Kidney (tissue), 14 donors: ENCODE data around the gene SAMD14. TPM values are rescaled to one million over a fixed set of nuclear protein-coding genes. Genes with fewer than 3 reads are reported as not detected.
A peak's percentile ranks its signal among the peaks of the same experiment; 100 is the strongest.

Experiments
- DNase-seq, 5 donors: peaks; one replicate each; pipeline ENCODE4 v3.0.0-alpha.2; 2013 to 2020
- FAIRE-seq: peaks from 2 replicates; lab custom pipeline; 2012; peaks lifted over from hg19 to GRCh38; lab: Jason Lieb, UNC
- H3K27ac ChIP-seq, 2 donors: one replicate each; pipeline ENCODE4 v1.7.0; 2013; ENCODE audit warnings: low read depth in 2 of 2, low read length in 2 of 2, inconsistent platforms in 1 of 2
- H3K27me3 ChIP-seq: one replicate; pipeline ENCODE4 v1.7.1; 2013; ENCODE audit warnings: low read length, inconsistent platforms; ENCODE audit not compliant: control insufficient read depth, insufficient read depth
- H3K36me3 ChIP-seq, 3 donors: one replicate each; pipeline versions ENCODE4 v1.7.0 to v1.7.1; 2013; ENCODE audit warnings: low read length in 3 of 3, control low read depth in 1 of 3, inconsistent platforms in 1 of 3; ENCODE audit not compliant: insufficient read depth in 3 of 3, control insufficient read depth in 2 of 3
- H3K4me1 ChIP-seq, 3 donors: one replicate each; pipeline versions ENCODE4 v1.7.0 to v1.7.1; 2013; ENCODE audit warnings: low read length in 3 of 3, inconsistent platforms in 1 of 3, low read depth in 1 of 3; ENCODE audit not compliant: control insufficient read depth in 2 of 3, insufficient read depth in 2 of 3
- H3K4me3 ChIP-seq, 3 donors: one replicate each; pipeline versions ENCODE4 v1.7.0 to v1.8.1; 2013; ENCODE audit warnings: low read length in 3 of 3, control low read depth in 1 of 3, inconsistent platforms in 1 of 3
- H3K9ac ChIP-seq, 3 donors: one replicate each; pipeline versions ENCODE4 v1.7.0 to v1.7.1; 2013; ENCODE audit warnings: low read length in 3 of 3, control low read depth in 1 of 3, inconsistent platforms in 1 of 3
- H3K9me3 ChIP-seq, 3 donors: one replicate each; pipeline versions ENCODE4 v1.7.0 to v1.7.1; 2013; ENCODE audit warnings: low read length in 3 of 3, control low read depth in 1 of 3, inconsistent platforms in 1 of 3; ENCODE audit not compliant: control insufficient read depth in 2 of 3, insufficient read depth in 1 of 3
- intact Hi-C: fragments of 100-400 bp; cut with DNase I; formaldehyde crosslinking; loops from one replicate; pipeline ENCODE4 v1.11.1; 2022
- polyA plus RNA-seq: library from polyadenylated mRNA; stranded (reverse); fragments of 350-450 nt; fragmentation: Illumina TruSeq; extraction: RNeasy Lipid Tissue Mini Kit (QIAGEN cat#74804); gene quantifications from one replicate; pipeline ENCODE4 v1.2.3, GENCODE V29; 2014; ENCODE audit warnings: low read depth, low replicate concordance; ENCODE audit not compliant: insufficient read depth
- total RNA-seq: library from RNA; stranded (reverse); fragmentation: NEBNext Ultra II Directional; extraction: Animal tissue kit (Norgen Biotek cat#: 25700); gene quantifications from one replicate; pipeline ENCODE4 v1.2.1, GENCODE V29; 2021
- TF ChIP-seq, protein P1 (sequence below): IDR thresholded peaks from 3 replicates; pipeline ENCODE4 v1.5.1; 2012; ENCODE audit warnings: mild to moderate bottlenecking, moderate library complexity, borderline replicate concordance; ENCODE audit not compliant: insufficient read depth; ENCODE audit errors: extremely low read depth
- donor health status: control.
- donor health status: control.
- donor health status: control.
- donor health status: control.
- donor health status: control.
- donor health status: DM: yes; HTN: yes; CAD: no.
- donor health status: Normal renal cell carcinoma (clear cell type).

SAMD14 gene
- total and polyA plus RNA-seq, 2 donors from 2014 or later, result 3.7 to 5.0 TPM

DNA sequence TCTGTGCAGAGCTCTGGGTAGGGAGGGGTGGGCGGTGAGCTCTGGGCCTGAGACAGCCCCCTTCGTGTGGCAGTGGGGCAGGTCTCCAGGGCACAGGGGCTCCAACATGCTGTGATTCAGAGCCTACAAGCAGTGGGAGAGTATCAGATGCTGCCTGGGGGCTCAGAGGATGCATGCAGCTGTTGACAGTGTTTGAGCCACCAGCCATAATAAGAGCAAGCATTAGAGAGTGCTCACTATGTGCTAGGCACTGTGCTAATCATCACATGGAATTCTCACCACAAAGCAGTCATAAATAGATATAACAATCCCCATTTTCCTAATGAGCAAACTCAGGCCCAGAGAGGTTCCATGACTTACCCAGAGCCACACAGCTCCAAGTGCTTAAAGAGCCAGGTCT lies 26.7 kb downstream of the SAMD14 start:
- TF ChIP-seq, protein P1, sequence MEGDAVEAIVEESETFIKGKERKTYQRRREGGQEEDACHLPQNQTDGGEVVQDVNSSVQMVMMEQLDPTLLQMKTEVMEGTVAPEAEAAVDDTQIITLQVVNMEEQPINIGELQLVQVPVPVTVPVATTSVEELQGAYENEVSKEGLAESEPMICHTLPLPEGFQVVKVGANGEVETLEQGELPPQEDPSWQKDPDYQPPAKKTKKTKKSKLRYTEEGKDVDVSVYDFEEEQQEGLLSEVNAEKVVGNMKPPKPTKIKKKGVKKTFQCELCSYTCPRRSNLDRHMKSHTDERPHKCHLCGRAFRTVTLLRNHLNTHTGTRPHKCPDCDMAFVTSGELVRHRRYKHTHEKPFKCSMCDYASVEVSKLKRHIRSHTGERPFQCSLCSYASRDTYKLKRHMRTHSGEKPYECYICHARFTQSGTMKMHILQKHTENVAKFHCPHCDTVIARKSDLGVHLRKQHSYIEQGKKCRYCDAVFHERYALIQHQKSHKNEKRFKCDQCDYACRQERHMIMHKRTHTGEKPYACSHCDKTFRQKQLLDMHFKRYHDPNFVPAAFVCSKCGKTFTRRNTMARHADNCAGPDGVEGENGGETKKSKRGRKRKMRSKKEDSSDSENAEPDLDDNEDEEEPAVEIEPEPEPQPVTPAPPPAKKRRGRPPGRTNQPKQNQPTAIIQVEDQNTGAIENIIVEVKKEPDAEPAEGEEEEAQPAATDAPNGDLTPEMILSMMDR, result no peak
- no peak for FAIRE-seq
- H3K9me3 ChIP-seq, result no peaks in the 10 kb centered on the region
- peak overlapping the region in 1 of 3 donors; percentile 65 for H3K9ac ChIP-seq
- intact Hi-C loops, result no loop called here
- peak overlapping the region; percentile 83 to 94 for H3K27ac ChIP-seq
- peaks cover 0 to 46% (median 39%) of the 10 kb centered on the region in 3 donors for H3K4me1 ChIP-seq
- peaks cover 4 to 67% (median 20%) of the 10 kb centered on the region in 3 donors for H3K36me3 ChIP-seq
- peak in 1 of 5 donors; percentile 50 for DNase-seq
- H3K4me3 ChIP-seq, result no peak overlapping the region
- no peaks in the 10 kb centered on the region for H3K27me3 ChIP-seq

DNA sequence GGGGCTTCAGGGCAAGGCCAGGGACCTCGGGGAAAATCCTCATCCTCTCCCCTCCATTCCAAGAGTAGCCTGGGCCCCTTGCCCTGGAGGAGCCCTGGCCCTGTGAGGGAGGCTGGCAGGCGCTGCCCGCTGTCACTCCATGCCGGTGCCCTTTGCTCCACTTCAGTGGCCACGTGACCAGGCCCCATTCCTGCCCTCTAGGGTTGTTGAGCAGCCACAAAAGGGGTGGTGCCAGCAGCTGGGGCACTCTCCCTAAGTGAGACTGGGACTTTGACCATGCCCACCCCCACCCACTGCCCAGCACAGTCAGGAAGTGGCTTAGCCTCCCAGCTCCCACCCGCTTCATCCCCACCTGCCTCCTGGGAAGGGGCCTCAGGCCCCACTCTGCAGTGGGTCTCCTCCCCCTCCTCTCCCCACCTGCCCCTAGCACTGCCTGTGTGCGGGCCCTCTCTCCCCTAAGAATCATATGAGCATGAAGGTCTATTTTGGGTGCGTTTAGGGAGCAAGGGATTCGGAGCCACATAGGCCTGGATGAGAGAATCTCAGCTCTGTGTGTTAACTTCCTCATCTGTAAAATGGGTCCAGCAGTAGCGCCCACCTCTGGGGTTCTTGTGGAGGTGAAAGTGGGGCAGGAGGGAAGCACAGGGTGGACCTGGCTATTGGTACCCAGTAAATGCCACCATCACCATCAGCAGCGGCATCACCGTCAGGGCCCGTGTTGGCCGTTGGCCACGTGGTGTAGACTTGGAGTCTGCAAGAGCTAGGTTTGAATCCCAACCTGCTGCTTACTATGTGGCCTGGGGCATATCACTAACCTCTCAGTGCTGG lies 27.6 kb downstream of the SAMD14 start:
- no peak for FAIRE-seq
- H3K4me3 ChIP-seq, result peak overlapping the region in 1 of 3 donors; percentile 48

DNA sequence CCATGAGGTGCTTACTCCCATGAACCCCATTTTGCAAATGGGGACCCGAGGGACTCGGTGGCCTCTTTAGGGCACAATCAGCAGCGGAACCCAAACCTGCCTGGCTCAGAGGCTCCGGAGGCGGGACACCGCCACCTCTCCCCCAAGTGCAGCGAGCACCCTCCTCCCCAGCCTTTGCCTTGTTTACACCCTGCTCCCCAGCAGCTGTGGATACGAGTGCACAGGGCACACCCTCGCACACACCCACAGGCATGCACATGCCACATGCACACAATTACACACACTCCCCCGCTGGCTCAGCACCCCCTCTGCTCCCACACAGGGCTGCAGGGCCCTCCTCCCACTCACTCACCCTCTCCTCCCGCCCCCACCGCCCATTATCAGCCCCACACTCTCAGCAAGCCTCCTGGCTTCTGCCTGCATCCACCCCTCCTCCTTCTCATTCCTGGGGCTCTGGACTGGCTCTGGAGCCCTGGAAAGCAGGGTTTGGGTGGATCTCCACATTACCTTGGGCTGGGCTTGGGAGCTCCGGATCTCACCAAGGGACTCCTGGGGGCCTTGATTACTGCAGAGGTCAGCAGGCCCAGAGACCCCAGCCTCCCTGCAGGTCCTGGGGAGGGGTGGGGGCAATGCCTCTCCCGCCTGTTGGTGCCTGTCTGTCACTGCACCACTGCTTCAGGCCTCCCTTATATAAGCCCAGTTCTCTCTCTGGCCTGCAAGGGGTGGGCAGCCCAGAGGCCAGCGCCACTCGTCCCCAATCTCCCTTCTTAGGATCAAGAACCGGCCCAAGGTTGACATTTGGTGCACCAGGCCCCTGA lies 28.4 kb downstream of the SAMD14 start:
- TF ChIP-seq, protein P1, result no peak
- peak overlapping the region in 1 of 3 donors; percentile 25 for H3K4me3 ChIP-seq
- peaks cover 7 to 63% (median 9%) of the 10 kb centered on the region in 3 donors for H3K36me3 ChIP-seq
- peak overlapping the region in 1 of 3 donors; percentile 70 for H3K9ac ChIP-seq
- peak overlapping the region; percentile 90 to 94 for H3K27ac ChIP-seq
- no peaks in the 10 kb centered on the region for H3K9me3 ChIP-seq
- DNase-seq (peak; percentile 78 to 91 (median 86)), FAIRE-seq (no peak)
- no peaks in the 10 kb centered on the region for H3K27me3 ChIP-seq
- intact Hi-C loops, result no loop called here
- H3K4me1 ChIP-seq, result peaks cover 0 to 60% (median 52%) of the 10 kb centered on the region in 3 donors

More for the DNA sequence above, 27.6 kb downstream of the SAMD14 start:
- peak overlapping the region; percentile 90 to 94 for H3K27ac ChIP-seq
- no peaks in the 10 kb centered on the region for H3K9me3 ChIP-seq
- peaks cover 0 to 52% (median 45%) of the 10 kb centered on the region in 3 donors for H3K4me1 ChIP-seq
- TF ChIP-seq, protein P1, result no peak
- no peaks in the 10 kb centered on the region for H3K27me3 ChIP-seq
- intact Hi-C loops, result no loop called here
- DNase-seq, result peak; percentile 81 to 90 (median 85)
- H3K36me3 ChIP-seq, result peaks cover 7 to 67% (median 13%) of the 10 kb centered on the region in 3 donors
- H3K9ac ChIP-seq, result peak overlapping the region in 1 of 3 donors; percentile 70
